Measurements from ENCODE around the gene POLR1C. TPM values are rescaled to one million over a fixed set of nuclear protein-coding genes. Genes with fewer than 3 reads are reported as not detected.

Gene POLR1C
- total RNA-seq, 1 donor, result 27.0 TPM

DNA sequence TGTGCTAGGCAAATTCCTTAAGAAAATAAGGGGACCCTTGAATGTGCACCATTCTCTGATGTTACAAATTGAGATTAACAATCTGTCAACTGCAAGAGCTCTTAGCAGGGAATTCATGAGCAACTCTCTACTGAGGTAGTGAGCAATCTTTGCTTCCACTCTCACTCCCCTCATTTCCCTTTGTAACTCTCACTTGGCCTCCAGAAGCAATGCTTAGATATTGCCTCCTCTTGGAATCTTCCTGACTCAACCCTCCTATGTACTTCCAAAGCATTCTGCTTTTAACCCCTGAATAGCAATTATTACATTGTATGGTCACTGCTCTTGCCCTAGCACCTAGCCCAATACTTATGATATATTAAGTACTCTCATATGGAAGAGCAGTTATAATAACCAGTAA, 42.4 kb downstream of the POLR1C start:
- TF ChIP-seq, protein P1, sequence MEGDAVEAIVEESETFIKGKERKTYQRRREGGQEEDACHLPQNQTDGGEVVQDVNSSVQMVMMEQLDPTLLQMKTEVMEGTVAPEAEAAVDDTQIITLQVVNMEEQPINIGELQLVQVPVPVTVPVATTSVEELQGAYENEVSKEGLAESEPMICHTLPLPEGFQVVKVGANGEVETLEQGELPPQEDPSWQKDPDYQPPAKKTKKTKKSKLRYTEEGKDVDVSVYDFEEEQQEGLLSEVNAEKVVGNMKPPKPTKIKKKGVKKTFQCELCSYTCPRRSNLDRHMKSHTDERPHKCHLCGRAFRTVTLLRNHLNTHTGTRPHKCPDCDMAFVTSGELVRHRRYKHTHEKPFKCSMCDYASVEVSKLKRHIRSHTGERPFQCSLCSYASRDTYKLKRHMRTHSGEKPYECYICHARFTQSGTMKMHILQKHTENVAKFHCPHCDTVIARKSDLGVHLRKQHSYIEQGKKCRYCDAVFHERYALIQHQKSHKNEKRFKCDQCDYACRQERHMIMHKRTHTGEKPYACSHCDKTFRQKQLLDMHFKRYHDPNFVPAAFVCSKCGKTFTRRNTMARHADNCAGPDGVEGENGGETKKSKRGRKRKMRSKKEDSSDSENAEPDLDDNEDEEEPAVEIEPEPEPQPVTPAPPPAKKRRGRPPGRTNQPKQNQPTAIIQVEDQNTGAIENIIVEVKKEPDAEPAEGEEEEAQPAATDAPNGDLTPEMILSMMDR (IDR thresholded peaks at IDR 0.05; ENCODE audit: insufficient read depth, low read length), result no peak
- no peak for DNase-seq (ENCODE audit: low read depth)
- no peak overlapping the region for H3K4me3 ChIP-seq (ENCODE audit: low read depth, low read length)

DNA sequence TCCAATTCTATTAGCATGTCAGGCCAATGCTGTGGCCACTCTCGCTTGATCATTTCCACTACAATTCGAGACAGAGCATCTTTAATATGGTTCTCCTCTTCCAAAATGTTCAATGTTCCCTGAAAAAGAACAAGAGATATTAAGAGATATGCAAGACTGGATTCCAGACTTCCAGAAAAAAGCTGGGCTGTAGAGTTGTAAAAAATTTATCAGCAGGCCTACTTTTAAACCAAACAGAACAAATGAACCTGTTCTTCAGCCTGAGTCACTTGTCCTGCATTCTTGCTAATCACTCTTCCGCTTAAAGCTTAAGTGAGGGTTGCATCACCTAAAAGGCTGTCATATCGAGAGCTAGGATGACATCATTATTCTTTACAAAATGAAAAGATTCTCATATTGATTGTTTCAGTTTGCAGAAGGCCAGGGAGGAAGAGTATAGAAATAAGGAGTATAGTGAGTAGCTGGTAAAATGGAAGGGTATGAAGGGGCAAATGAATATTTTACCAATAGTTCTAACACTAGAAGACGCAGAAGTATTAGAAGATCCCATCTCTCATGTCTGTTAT, 54.1 kb downstream of the POLR1C start:
- no peak for DNase-seq (ENCODE audit: low read depth)
- H3K4me3 ChIP-seq (ENCODE audit: low read depth, low read length), result no peak overlapping the region
- TF ChIP-seq, protein P1 (IDR thresholded peaks at IDR 0.05; ENCODE audit: insufficient read depth, low read length), result no peak

Small RNAs within 50 kb of the gene (small RNA-seq; reads per million reads assigned to genes)
- gene RF00426 (not detected), gene RNU6-1113P (not detected)

Other genes starting within 250 kb of the POLR1C start
- not detected in 2 replicates for gene SLC22A7, start 218.8 kb upstream of the POLR1C start, total RNA-seq (ENCODE audit: low replicate concordance)
- gene CRIP3, start 208.3 kb upstream of the POLR1C start, total RNA-seq (ENCODE audit: low replicate concordance), result not detected in 2 replicates
- gene ZNF318, start 147.4 kb upstream of the POLR1C start, total RNA-seq (ENCODE audit: low replicate concordance), result 14.2 and 19.6 TPM in 2 replicates
- gene ABCC10, start 89.5 kb upstream of the POLR1C start, total RNA-seq (ENCODE audit: low replicate concordance), result 12.0 and 25.8 TPM in 2 replicates
- 0.36 and 0.98 TPM in 2 replicates for gene DLK2, start 61.5 kb upstream of the POLR1C start, total RNA-seq (ENCODE audit: low replicate concordance)
- gene TJAP1, start 39.5 kb upstream of the POLR1C start, total RNA-seq (ENCODE audit: low replicate concordance), result 14.2 and 24.4 TPM in 2 replicates
- 0.63 and 0.98 TPM in 2 replicates for gene LRRC73, start 6.7 kb upstream of the POLR1C start, total RNA-seq (ENCODE audit: low replicate concordance)
- 71.6 and 94.4 TPM in 2 replicates for gene YIPF3, start 163 bp upstream of the POLR1C start, total RNA-seq (ENCODE audit: low replicate concordance)
- 17.6 and 29.0 TPM in 2 replicates for gene XPO5, start 58.9 kb downstream of the POLR1C start, total RNA-seq (ENCODE audit: low replicate concordance)
- gene POLH, start 59.1 kb downstream of the POLR1C start, total RNA-seq (ENCODE audit: low replicate concordance), result 12.4 and 30.6 TPM in 2 replicates
- gene GTPBP2, start 112.2 kb downstream of the POLR1C start, total RNA-seq (ENCODE audit: low replicate concordance), result 32.5 and 61.2 TPM in 2 replicates
- gene MAD2L1BP, start 118.8 kb downstream of the POLR1C start, total RNA-seq (ENCODE audit: low replicate concordance), result 8.3 and 20.6 TPM in 2 replicates
- gene RSPH9, start 127.9 kb downstream of the POLR1C start, total RNA-seq (ENCODE audit: low replicate concordance), result 0.18 and 0.57 TPM in 2 replicates
- gene MRPS18A, start 170.7 kb downstream of the POLR1C start, total RNA-seq (ENCODE audit: low replicate concordance), result 22.6 and 32.4 TPM in 2 replicates

Data from fibroblast of the aortic adventitia (primary cell).